ENCODE measurements around the gene SOCS1. TPM values are rescaled to one million over a fixed set of nuclear protein-coding genes. Genes with fewer than 3 reads are reported as not detected.

SOCS1 gene
- polyA plus RNA-seq, 2 of the 4 experiments (the other 2 are of a cell fraction) = 0.16 to 0.26 TPM

GRCh38 chr16:11272484-11272883 lies 16.5 kb upstream of the SOCS1 start (continued):
- no peak for TF ChIP-seq USF2 (IDR thresholded peaks at IDR 0.05)
- no peak for TF ChIP-seq MAX (IDR thresholded peaks at IDR 0.05)
- TF ChIP-seq FOSL2 (IDR thresholded peaks at IDR 0.05) = no peak
- TF ChIP-seq FOSL2 (CRISPR knock-in tag; IDR thresholded peaks at IDR 0.05) = no peak
- TF ChIP-seq POLR2AphosphoS2 (conservative IDR thresholded peaks at IDR 0.05; ENCODE audit: low read length) = no peak
- TF ChIP-seq MYC (IDR thresholded peaks at IDR 0.05; ENCODE audit: borderline replicate concordance, low read length) = no peak
- no peak for TF ChIP-seq EHMT2 (IDR thresholded peaks at IDR 0.05; ENCODE audit: low read depth)
- TF ChIP-seq HMGXB4 (CRISPR knock-in tag; IDR thresholded peaks at IDR 0.05; ENCODE audit: borderline replicate concordance) = no peak
- TF ChIP-seq ELK1 (IDR thresholded peaks at IDR 0.05; ENCODE audit: low read depth, low read length) = no peak

- H3K27ac ChIP-seq = no peak overlapping the region
- H3K9me3 ChIP-seq = no peaks in the 10 kb centered on the region
- no peak overlapping the region for H3K4me3 ChIP-seq
- H3K4me2 ChIP-seq = no peak overlapping the region
- ChIA-PET POLR2A (no interaction called here), CTCF (interaction anchor here (4.3 to 9.1 kb wide), 2 partner anchors 15 to 308 kb away, joined by 20 to 66 read pairs; partner anchors contain the start of gene SOCS1)
- TF ChIP-seq ZSCAN20 (CRISPR knock-in tag; IDR thresholded peaks at IDR 0.05) (no peak), MAFK (IDR thresholded peaks at IDR 0.05; ENCODE audit: partially characterized antibody) (no peak), REST (IDR thresholded peaks at IDR 0.05) (no peak)
- 69% methylated on average over 9 of the region's 10 CpGs for WGBS (ENCODE audit: missing lambda C conversion rate)
- DNase-seq (ENCODE audit: low read depth in 1 of 2, low spot score in 1 of 2) (no peak), ATAC-seq (no peak), FAIRE-seq (no peak)
- no peaks in the 10 kb centered on the region for H3K4me1 ChIP-seq
These were observed 15.6 kb upstream of the SOCS1 start for GRCh38 chr16:11271610-11272009.

GRCh38 chr16:11270602-11271162 lies 14.7 kb upstream of the SOCS1 start:
- Histone ChIP-seq H3K4me3 (no peak overlapping the region), H3K4me1 (no peaks in the 10 kb centered on the region), H3K4me2 (no peak overlapping the region), H3K9me3 (no peaks in the 10 kb centered on the region), H3K27ac (no peak overlapping the region)
- CTCF ChIA-PET = interaction anchor here (1.0 to 9.1 kb wide), 3 partner anchors 14 to 307 kb away, joined by 3 to 66 read pairs (median 3); partner anchors contain the start of gene SOCS1
- POLR2A ChIA-PET = no interaction called here
- FAIRE-seq = no peak
- 40% methylated on average over 2 of the region's 2 CpGs for WGBS (ENCODE audit: missing lambda C conversion rate)
- DNase-seq (ENCODE audit: low read depth in 1 of 2, low spot score in 1 of 2) = no peak
- TF ChIP-seq FOXS1 (CRISPR knock-in tag; IDR thresholded peaks at IDR 0.05) = no peak
- TF ChIP-seq CBX8 (IDR thresholded peaks at IDR 0.05) = no peak
- TF ChIP-seq RNF2 (IDR thresholded peaks at IDR 0.05; ENCODE audit: borderline replicate concordance, low read depth) = no peak
- no peak for TF ChIP-seq PBX3 (IDR thresholded peaks at IDR 0.05)
- no peak for TF ChIP-seq CTCF (IDR thresholded peaks at IDR 0.05)
- TF ChIP-seq HEYL (CRISPR knock-in tag; IDR thresholded peaks at IDR 0.05) = no peak
- TF ChIP-seq ZC3H11A (IDR thresholded peaks at IDR 0.05) = no peak
- no peak for TF ChIP-seq TFCP2L1 (CRISPR knock-in tag; IDR thresholded peaks at IDR 0.05)
- ATAC-seq = no peak
